Tibial nerve (tissue), 4 donors: ENCODE results near the gene SLCO2A1.

Experiments
- CTCF ChIP-seq, 5 experiments: fragments of 200-600 bp in 3 of 5; fragments of 450-650 bp in 2 of 5; sonication (generic) in 3 of 5; IDR thresholded peaks; one replicate each; pipeline ENCODE4 v1.5.1; 2016 to 2019; ENCODE audit warnings: antibody characterized with exemption in 5 of 5, mild to moderate bottlenecking in 3 of 5, moderate library complexity in 2 of 5
- EP300 ChIP-seq, 2 donors: sonication (generic); formaldehyde crosslinking; IDR thresholded peaks; one replicate each; pipeline ENCODE4 v1.6.1; 2017; ENCODE audit warnings: antibody characterized with exemption in 2 of 2, mild to moderate bottlenecking in 1 of 2
- POLR2A ChIP-seq, 2 donors: fragments of 450-650 bp; IDR thresholded peaks; one replicate each; pipeline ENCODE4 v1.6.1; 2017; ENCODE audit warnings: antibody characterized with exemption in 2 of 2, mild to moderate bottlenecking in 2 of 2, moderate library complexity in 2 of 2

GRCh38 chr3:134066158-134066541, 36.4 kb upstream of the SLCO2A1 start:
- no peak for TF ChIP-seq CTCF (IDR thresholded peaks at IDR 0.05)
- TF ChIP-seq POLR2A (IDR thresholded peaks at IDR 0.05), result no peak
- no peak for TF ChIP-seq EP300 (IDR thresholded peaks at IDR 0.05)
